K562 (cell line): ENCODE measurements around the gene TMEM217. TPM values are rescaled to one million over a fixed set of nuclear protein-coding genes. Genes with fewer than 3 reads are reported as not detected.

ENCODE experiments used
- ATAC-seq: fragments of 200-7000 bp; cut with Tn5 transposase; 3 replicates; pipeline ENCODE4 v1.9.1; 2020; ENCODE audit warnings: moderate library complexity
- BruUV-seq: library from RNA; stranded (reverse); fragments of 400-500 nt; replicated peaks from 2 replicates; lab custom pipeline; 2021; lab: Mats Ljungman, UMichigan
- CTCF ChIA-PET: fragments of 300-600 bp; formaldehyde crosslinking; extraction: SDS; loops from one replicate; lab custom pipeline; 2021; ENCODE audit warnings: low intra/inter-chr PET ratio; lab: Yijun Ruan, JAX
- POLR2A ChIA-PET: fragments of 300-600, 350-650 bp; sonication (Branson Sonifier 250); formaldehyde crosslinking; extraction: SDS; loops from one replicate; lab custom pipeline; 2021; ENCODE audit warnings: antibody characterized with exemption, inconsistent platforms; lab: Yijun Ruan, JAX
- DNase-seq, 4 experiments: peaks; one replicate each; pipeline versions ENCODE4 v3.0.0 to v3.0.0-alpha.2; 2011 to 2018; ENCODE audit warnings: low spot score in 3 of 4, mixed read lengths in 3 of 4; ENCODE audit errors: extremely low read depth in 1 of 4
- FAIRE-seq: peaks from 2 replicates; lab custom pipeline; 2011; peaks lifted over from hg19 to GRCh38; lab: Jason Lieb, UNC
- H2AFZ ChIP-seq: 2 replicates; pipeline ENCODE4 v1.6.0; 2011; ENCODE audit warnings: low read depth, low read length, control low read depth, inconsistent platforms
- H3K27ac ChIP-seq: fragments of 200-600 bp; 3 replicates; pipeline ENCODE4 v1.8.0; 2011; ENCODE audit warnings: low read depth, mild to moderate bottlenecking, control low read depth, inconsistent platforms, low read length, moderate library complexity, mixed read lengths; ENCODE audit errors: extremely low read depth
- H3K27me3 ChIP-seq, 2 experiments: fragments of 300-600 bp in 1 of 2; 2 replicates in 1 of 2; 3 replicates in 1 of 2; pipeline versions ENCODE4 v1.6.0 to v1.8.0; 2011; ENCODE audit warnings: inconsistent platforms in 2 of 2, low read length in 2 of 2, mild to moderate bottlenecking in 1 of 2, mixed read lengths in 1 of 2, moderate library complexity in 1 of 2; ENCODE audit not compliant: control insufficient read depth in 2 of 2, insufficient read depth in 2 of 2
- H3K36me3 ChIP-seq: fragments of 300-600 bp; 3 replicates; pipeline ENCODE4 v1.8.0; 2011; ENCODE audit warnings: mild to moderate bottlenecking, low read length, inconsistent platforms; ENCODE audit not compliant: control insufficient read depth, insufficient read depth
- H3K4me1 ChIP-seq, 2 experiments: fragments of 200-600 bp in 1 of 2; replicated peaks in 1 of 2; 2 replicates in 1 of 2; 3 replicates in 1 of 2; pipeline versions ENCODE4 v1.5.1 to v1.8.0; 2011; ENCODE audit warnings: inconsistent platforms in 2 of 2, low read length in 2 of 2, mild to moderate bottlenecking in 1 of 2, mixed read lengths in 1 of 2, moderate library complexity in 1 of 2; ENCODE audit not compliant: control insufficient read depth in 2 of 2, insufficient read depth in 2 of 2
- H3K4me2 ChIP-seq: 2 replicates; pipeline ENCODE4 v1.6.1; 2011; ENCODE audit warnings: low read length, control low read depth, inconsistent platforms, mixed read lengths; ENCODE audit not compliant: insufficient read depth
- H3K4me3 ChIP-seq: fragments of 200-600 bp; sonication (generic), shearing (Covaris generic); 2 replicates; pipeline ENCODE4 v1.5.1; 2016; ENCODE audit warnings: control low read depth, inconsistent platforms
- H3K79me2 ChIP-seq: fragments of 200-600 bp; 3 replicates; pipeline ENCODE4 v1.8.0; 2011; ENCODE audit warnings: low read length, inconsistent platforms; ENCODE audit not compliant: control insufficient read depth, insufficient read depth
- H3K9ac ChIP-seq, 2 experiments: 2 replicates each; pipeline versions ENCODE4 v1.6.0 to v1.6.1; 2011; ENCODE audit warnings: low read depth in 2 of 2, low read length in 2 of 2, control low read depth in 1 of 2, inconsistent platforms in 1 of 2, mild to moderate bottlenecking in 1 of 2, mixed read lengths in 1 of 2; ENCODE audit not compliant: insufficient read depth in 1 of 2
- H3K9me1 ChIP-seq: one replicate; pipeline ENCODE4 v1.6.0; 2011; ENCODE audit warnings: inconsistent platforms, mild to moderate bottlenecking, low read length, moderate library complexity; ENCODE audit not compliant: control insufficient read depth, insufficient read depth
- H3K9me3 ChIP-seq: replicated peaks from 2 replicates; pipeline ENCODE4 v1.5.1; 2011; ENCODE audit warnings: low read depth, low read length, inconsistent platforms; ENCODE audit not compliant: control insufficient read depth, insufficient read depth
- H4K20me1 ChIP-seq: replicated peaks from 2 replicates; pipeline ENCODE4 v1.6.1; 2011; ENCODE audit warnings: low read length, inconsistent platforms, mixed read lengths; ENCODE audit not compliant: control insufficient read depth, insufficient read depth
- CHD2 ChIP-seq: IDR thresholded peaks from 2 replicates; pipeline ENCODE4 v1.6.1; 2011; ENCODE audit warnings: low read depth, low read length
- FOXA3 ChIP-seq, 2 experiments: fragments of 450-650 bp in 1 of 2; sonication (generic) in 1 of 2; formaldehyde crosslinking; IDR thresholded peaks in 1 of 2; conservative IDR thresholded peaks in 1 of 2; 2 replicates each; pipeline versions ENCODE4 v1.4.0 to v1.8.0; 2020 to 2022; ENCODE audit warnings: mild to moderate bottlenecking in 2 of 2, missing genetic modification reagents in 1 of 2
- NCOA2 ChIP-seq, 2 experiments: fragments of 450-650 bp; IDR thresholded peaks; 2 replicates each; pipeline ENCODE4 v1.6.1; 2018; ENCODE audit warnings: mild to moderate bottlenecking in 2 of 2, moderate library complexity in 1 of 2; ENCODE audit not compliant: partially characterized antibody in 2 of 2
- RAD21 ChIP-seq, 2 experiments: fragments of 250-450 bp in 1 of 2; fragments of 450-650 bp in 1 of 2; sonication (Bioruptor Pico) in 1 of 2; formaldehyde crosslinking in 1 of 2; IDR thresholded peaks in 1 of 2; conservative IDR thresholded peaks in 1 of 2; 2 replicates each; pipeline versions ENCODE4 v1.4.0 to v1.8.0; 2020 to 2022; ENCODE audit warnings: mild to moderate bottlenecking in 2 of 2, moderate library complexity in 1 of 2
- SRSF7 ChIP-seq: fragments of 200-400 bp; formaldehyde crosslinking; optimal IDR thresholded peaks from 2 replicates; pipeline ENCODE3; 2017; ENCODE audit warnings: mild to moderate bottlenecking, low read depth, low read length
- ZEB2 ChIP-seq: fragments of 450-650 bp; IDR thresholded peaks from 2 replicates; pipeline ENCODE4 v1.6.1; 2016
- ZNF655 ChIP-seq: fragments of 250-450 bp; sonication (Bioruptor Pico); IDR thresholded peaks from 2 replicates; pipeline ENCODE4 v1.5.0; 2021
- WGBS: fragments of 100-300 bp; shearing (Covaris generic); methylation state at CpG from one replicate; pipeline ENCODE4 v1.1.6; 2016; ENCODE audit warnings: low coverage, mixed read lengths; ENCODE audit not compliant: insufficient coverage; ENCODE audit errors: missing lambda C conversion rate; 5-methylcytosine and 5-hydroxymethylcytosine counted together
- in situ Hi-C: fragments of 300-500 bp; cut with MboI; formaldehyde crosslinking; loops from 4 replicates; pipeline ENCODE4 v1.15.0; 2018; ENCODE audit warnings: inconsistent platforms, mixed read lengths
- intact Hi-C: fragments of 100-400 bp; cut with micrococcal nuclease; formaldehyde crosslinking; loops from 2 replicates; pipeline ENCODE4 v1.14.2; 2022
- polyA plus RNA-seq, 8 experiments: library from polyadenylated mRNA; depleted of rRNA in 4 of 8; stranded (reverse) in 5 of 8; unstranded in 3 of 8; fragments of >200 nt; fragmentation: Nextera tagmentation in 2 of 8; fragmentation: Illumina TruSeq in 1 of 8; extraction: Ambion mirVana in 2 of 8; extraction: Trizol in 1 of 8; gene quantifications; 2 replicates each; pipeline versions ENCODE4 v1.2.1 to v1.2.3, GENCODE V29; 2011 to 2014; ENCODE audit warnings: inconsistent platforms in 1 of 8, missing spikeins in 1 of 8
- total RNA-seq, 7 experiments: library from RNA; depleted of rRNA in 6 of 7; stranded (reverse); fragments of >200 nt in 6 of 7; fragmentation: Illumina TruSeq in 2 of 7; extraction: Trizol in 2 of 7; gene quantifications; 2 replicates each; pipeline versions ENCODE4 v1.2.1 to v1.2.3, GENCODE V29; 2011 to 2021; ENCODE audit warnings: low replicate concordance in 1 of 7
- TF ChIP-seq, protein P1 (sequence below): fragments of 250-450 bp; sonication (Bioruptor Pico); IDR thresholded peaks from 2 replicates; pipeline ENCODE4 v1.9.0; 2021; ENCODE audit warnings: mild to moderate bottlenecking, inconsistent platforms
- TF ChIP-seq, protein P2 (sequence below): fragments of 200-800 bp; sonication (Bioruptor generic); IDR thresholded peaks from 2 replicates; pipeline ENCODE4 v1.6.1; 2017; ENCODE audit warnings: missing genetic modification characterization, missing compliant biosample characterization

TMEM217 gene
- total and polyA plus RNA-seq, 9 of the 15 experiments (the other 6 are each of a cell fraction or from before 2014, with no cell fraction given) = 1.3 to 8.0 (median 1.9) TPM

DNA sequence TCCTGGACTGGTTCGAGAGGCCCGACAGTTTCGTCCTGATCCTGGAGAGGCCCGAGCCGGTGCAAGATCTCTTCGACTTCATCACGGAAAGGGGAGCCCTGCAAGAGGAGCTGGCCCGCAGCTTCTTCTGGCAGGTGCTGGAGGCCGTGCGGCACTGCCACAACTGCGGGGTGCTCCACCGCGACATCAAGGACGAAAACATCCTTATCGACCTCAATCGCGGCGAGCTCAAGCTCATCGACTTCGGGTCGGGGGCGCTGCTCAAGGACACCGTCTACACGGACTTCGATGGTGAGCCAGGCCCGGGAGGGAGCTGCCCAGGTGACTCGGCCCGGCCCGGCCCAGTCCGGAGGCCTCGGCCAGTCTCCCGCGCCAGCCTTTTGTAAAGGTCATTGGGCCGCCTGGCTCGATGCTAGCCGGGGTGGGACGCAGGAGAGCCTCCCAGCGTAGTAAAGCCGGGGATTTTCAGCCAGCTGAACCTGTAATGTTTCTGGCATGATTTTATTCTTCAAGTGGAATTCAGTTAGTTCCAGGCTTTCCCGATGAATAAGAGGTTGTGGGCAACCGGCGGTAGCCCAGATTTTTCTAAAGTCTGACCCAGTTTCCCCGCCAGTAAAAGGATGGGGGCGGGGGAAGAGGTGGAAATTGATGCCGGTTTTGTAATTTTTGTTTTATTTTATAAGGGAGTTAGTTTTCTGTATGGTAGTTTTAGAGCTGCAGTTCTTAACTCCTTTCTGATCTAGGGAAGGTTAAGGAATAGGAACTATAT lies 86.6 kb downstream of the TMEM217 start (continued):
- TF ChIP-seq RAD21 (CRISPR knock-in tag; conservative IDR thresholded peaks at IDR 0.05 in 1 of 2, IDR thresholded peaks at IDR 0.05 in 1 of 2) (peak; percentile 11 to 25; a peak in 2 of 4 replicates), CHD2 (no peak), NCOA2 (IDR thresholded peaks at IDR 0.05; ENCODE audit: partially characterized antibody in 2 of 2) (no peak)
- TF ChIP-seq, all 486 proteins: peak for 75

DNA sequence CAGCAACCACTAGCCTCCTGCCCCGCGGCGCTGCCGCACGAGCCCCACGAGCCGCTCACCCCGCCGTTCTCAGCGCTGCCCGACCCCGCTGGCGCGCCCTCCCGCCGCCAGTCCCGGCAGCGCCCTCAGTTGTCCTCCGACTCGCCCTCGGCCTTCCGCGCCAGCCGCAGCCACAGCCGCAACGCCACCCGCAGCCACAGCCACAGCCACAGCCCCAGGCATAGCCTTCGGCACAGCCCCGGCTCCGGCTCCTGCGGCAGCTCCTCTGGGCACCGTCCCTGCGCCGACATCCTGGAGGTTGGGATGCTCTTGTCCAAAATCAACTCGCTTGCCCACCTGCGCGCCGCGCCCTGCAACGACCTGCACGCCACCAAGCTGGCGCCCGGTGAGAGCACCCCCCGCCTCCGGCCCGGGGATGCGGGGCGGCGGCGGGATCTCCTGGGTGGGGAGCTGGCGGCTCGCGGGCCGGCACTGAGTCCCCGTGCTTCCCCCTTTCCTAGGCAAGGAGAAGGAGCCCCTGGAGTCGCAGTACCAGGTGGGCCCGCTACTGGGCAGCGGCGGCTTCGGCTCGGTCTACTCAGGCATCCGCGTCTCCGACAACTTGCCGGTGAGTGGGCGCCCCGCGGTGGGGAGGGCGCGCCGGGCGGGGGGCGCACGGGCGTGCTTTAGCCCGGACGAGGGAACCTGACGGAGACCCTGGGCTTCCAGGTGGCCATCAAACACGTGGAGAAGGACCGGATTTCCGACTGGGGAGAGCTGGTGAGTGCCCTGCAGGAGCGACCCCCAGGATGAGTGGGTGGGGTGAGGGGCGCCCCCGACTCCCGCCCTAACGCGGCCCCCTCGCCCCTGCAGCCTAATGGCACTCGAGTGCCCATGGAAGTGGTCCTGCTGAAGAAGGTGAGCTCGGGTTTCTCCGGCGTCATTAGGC lies 87.4 kb downstream of the TMEM217 start:
- intact Hi-C loops (loop anchor here (5.0 kb wide), 2 partner anchors 68 to 87 kb away; partner anchors contain the start of genes TBC1D22B and TMEM217), in situ Hi-C loops (loop anchor here (5.0 to 10.0 kb wide), 3 partner anchors 37 to 146 kb away; no protein-coding TSS in a partner anchor)
- H3K9me1 ChIP-seq = no peaks in the 10 kb centered on the region
- peaks cover 52% of the 10 kb centered on the region for H3K36me3 ChIP-seq
- H3K4me3 ChIP-seq = peak overlapping the region; percentile 97
- ATAC-seq = peak; percentile 49
- BruUV-seq = no TSS peak
- H4K20me1 ChIP-seq = peaks cover 22% of the 10 kb centered on the region; the same call in 1 of the 2 replicates
- WGBS = under 1% methylated on average over 85 of the region's 92 CpGs
- POLR2A ChIA-PET = interaction anchor here (0.6 to 9.3 kb wide), 28 partner anchors 9 to 1692 kb away, joined by 3 to 128 read pairs (median 4); partner anchors contain the start of gene TMEM217
- CTCF ChIA-PET = interaction anchor here (0.6 to 5.6 kb wide), 8 partner anchors 39 to 150 kb away, joined by 3 to 83 read pairs (median 30); no protein-coding TSS in a partner anchor
- H3K79me2 ChIP-seq = peaks cover 64% of the 10 kb centered on the region
- H3K27ac ChIP-seq = peak overlapping the region; percentile 82
- FAIRE-seq = no peak
- H3K4me1 ChIP-seq = peaks cover 9 to 22% of the 10 kb centered on the region in 2 experiments; a peak in 4 of 5 replicates
- H3K9me3 ChIP-seq = no peaks in the 10 kb centered on the region; the same call in 1 of the 2 replicates
- no peaks in the 10 kb centered on the region for H3K27me3 ChIP-seq
- H3K9ac ChIP-seq = peak overlapping the region; percentile 87 to 98
- no peak overlapping the region for H2AFZ ChIP-seq
- H3K4me2 ChIP-seq = peak overlapping the region; percentile 87
- peak; percentile 51 to 73 (median 53) for DNase-seq
- TF ChIP-seq, protein P1, sequence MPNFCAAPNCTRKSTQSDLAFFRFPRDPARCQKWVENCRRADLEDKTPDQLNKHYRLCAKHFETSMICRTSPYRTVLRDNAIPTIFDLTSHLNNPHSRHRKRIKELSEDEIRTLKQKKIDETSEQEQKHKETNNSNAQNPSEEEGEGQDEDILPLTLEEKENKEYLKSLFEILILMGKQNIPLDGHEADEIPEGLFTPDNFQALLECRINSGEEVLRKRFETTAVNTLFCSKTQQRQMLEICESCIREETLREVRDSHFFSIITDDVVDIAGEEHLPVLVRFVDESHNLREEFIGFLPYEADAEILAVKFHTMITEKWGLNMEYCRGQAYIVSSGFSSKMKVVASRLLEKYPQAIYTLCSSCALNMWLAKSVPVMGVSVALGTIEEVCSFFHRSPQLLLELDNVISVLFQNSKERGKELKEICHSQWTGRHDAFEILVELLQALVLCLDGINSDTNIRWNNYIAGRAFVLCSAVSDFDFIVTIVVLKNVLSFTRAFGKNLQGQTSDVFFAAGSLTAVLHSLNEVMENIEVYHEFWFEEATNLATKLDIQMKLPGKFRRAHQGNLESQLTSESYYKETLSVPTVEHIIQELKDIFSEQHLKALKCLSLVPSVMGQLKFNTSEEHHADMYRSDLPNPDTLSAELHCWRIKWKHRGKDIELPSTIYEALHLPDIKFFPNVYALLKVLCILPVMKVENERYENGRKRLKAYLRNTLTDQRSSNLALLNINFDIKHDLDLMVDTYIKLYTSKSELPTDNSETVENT = peak; percentile 98
- TF ChIP-seq ZEB2 (peak; percentile 68), ZNF655 (CRISPR knock-in tag) (no peak), FOXA3 (CRISPR knock-in tag; conservative IDR thresholded peaks at IDR 0.05 in 1 of 2, IDR thresholded peaks at IDR 0.05 in 1 of 2) (no peak; a peak in 1 of 4 replicates), SRSF7 (peak; percentile 57)
- TF ChIP-seq, protein P2, sequence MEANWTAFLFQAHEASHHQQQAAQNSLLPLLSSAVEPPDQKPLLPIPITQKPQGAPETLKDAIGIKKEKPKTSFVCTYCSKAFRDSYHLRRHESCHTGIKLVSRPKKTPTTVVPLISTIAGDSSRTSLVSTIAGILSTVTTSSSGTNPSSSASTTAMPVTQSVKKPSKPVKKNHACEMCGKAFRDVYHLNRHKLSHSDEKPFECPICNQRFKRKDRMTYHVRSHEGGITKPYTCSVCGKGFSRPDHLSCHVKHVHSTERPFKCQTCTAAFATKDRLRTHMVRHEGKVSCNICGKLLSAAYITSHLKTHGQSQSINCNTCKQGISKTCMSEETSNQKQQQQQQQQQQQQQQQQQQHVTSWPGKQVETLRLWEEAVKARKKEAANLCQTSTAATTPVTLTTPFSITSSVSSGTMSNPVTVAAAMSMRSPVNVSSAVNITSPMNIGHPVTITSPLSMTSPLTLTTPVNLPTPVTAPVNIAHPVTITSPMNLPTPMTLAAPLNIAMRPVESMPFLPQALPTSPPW (CRISPR knock-in tag) = no peak; the same call in 1 of the 2 replicates
